ENCODE data around the gene TEKT5.
A peak's percentile ranks its signal among the peaks of the same experiment; 100 is the strongest.
"Not testable (repeated sequence)": the region's sequence is repeated elsewhere in the genome, so short reads cannot be mapped to it uniquely, and the experiment has no call there.

Gene TEKT5

GRCh38 chr16:10694830-10695229 is at the start of gene TEKT5:
TEKT5 (minus strand) TSS chr16:10694930; CDS start chr16:10694873, 57 bp downstream.
- no peak for DNase-seq (ENCODE audit: low read depth in 2 of 2)

- peak; percentile 98 to 100 for DNase-seq (ENCODE audit: low read depth in 2 of 2)
These were observed 49.1 kb upstream of the TEKT5 start, which contains the start of gene NUBP1 for GRCh38 chr16:10743610-10744369. NUBP1 (plus strand) TSS chr16:10743842; CDS start chr16:10743864, 22 bp downstream.

- no peak for DNase-seq (ENCODE audit: low read depth in 2 of 2)
These were observed 48.5 kb upstream of the TEKT5 start for GRCh38 chr16:10743227-10743609.

- no peak for DNase-seq (ENCODE audit: low read depth in 2 of 2)
These were observed 47.1 kb upstream of the TEKT5 start for GRCh38 chr16:10741844-10742243.

- not testable (repeated sequence) for DNase-seq (ENCODE audit: low read depth in 2 of 2)
These were observed 46.5 kb upstream of the TEKT5 start for GRCh38 chr16:10741249-10741648.

- DNase-seq (ENCODE audit: low read depth in 2 of 2) = no peak
These were observed 46.1 kb upstream of the TEKT5 start for GRCh38 chr16:10740845-10741208.

GRCh38 chr16:10740000-10740844 is 45.5 kb upstream of the TEKT5 start:
- no peak for DNase-seq (ENCODE audit: low read depth in 2 of 2)

GRCh38 chr16:10738231-10739077 is 43.7 kb upstream of the TEKT5 start:
- DNase-seq (ENCODE audit: low read depth in 2 of 2) = peak in 1 of 2 donors; percentile 33

- DNase-seq (ENCODE audit: low read depth in 2 of 2) = peak; percentile 33 to 36
These were observed 42.4 kb upstream of the TEKT5 start for GRCh38 chr16:10737068-10737625.

- no peak for DNase-seq (ENCODE audit: low read depth in 2 of 2)
These were observed 37.1 kb upstream of the TEKT5 start for GRCh38 chr16:10731790-10732189.

GRCh38 chr16:10729104-10730048 is 34.6 kb upstream of the TEKT5 start:
- DNase-seq (ENCODE audit: low read depth in 2 of 2) = no peak

- no peak for DNase-seq (ENCODE audit: low read depth in 2 of 2)
These were observed 33.5 kb upstream of the TEKT5 start for GRCh38 chr16:10728003-10728887.

- no peak for DNase-seq (ENCODE audit: low read depth in 2 of 2)
These were observed 14.2 kb upstream of the TEKT5 start for GRCh38 chr16:10708969-10709368.

GRCh38 chr16:10699756-10700155 is 5.0 kb upstream of the TEKT5 start:
- no peak for DNase-seq (ENCODE audit: low read depth in 2 of 2)

GRCh38 chr16:10694306-10694705 is 424 bp downstream of the TEKT5 start:
- no peak for DNase-seq (ENCODE audit: low read depth in 2 of 2)

GRCh38 chr16:10693889-10694288 is 841 bp downstream of the TEKT5 start:
- DNase-seq (ENCODE audit: low read depth in 2 of 2) = no peak

GRCh38 chr16:10692470-10692869 is 2.3 kb downstream of the TEKT5 start:
- DNase-seq (ENCODE audit: low read depth in 2 of 2) = no peak

- DNase-seq (ENCODE audit: low read depth in 2 of 2) = no peak
These were observed 6.0 kb downstream of the TEKT5 start for GRCh38 chr16:10688726-10689125.

GRCh38 chr16:10688291-10688690 is 6.4 kb downstream of the TEKT5 start:
- no peak for DNase-seq (ENCODE audit: low read depth in 2 of 2)
